GM21825 (cell line): ENCODE measurements around the gene STK39.
"Not testable (repeated sequence)": the region's sequence is repeated elsewhere in the genome, so short reads cannot be mapped to it uniquely, and the experiment has no call there.

Experiments
- ATAC-seq: cut with Tn5 transposase; IDR thresholded peaks from one replicate; pipeline ENCODE4 v1.9.1; 2021; ENCODE audit warnings: mild to moderate bottlenecking, moderate library complexity; ENCODE audit not compliant: unreplicated experiment

STK39 gene

GRCh38 chr2:168140892-168141291, 106.5 kb downstream of the STK39 start:
- ATAC-seq: no peak

GRCh38 chr2:168139852-168140251, 107.5 kb downstream of the STK39 start:
- ATAC-seq: no peak

- ATAC-seq: no peak
Measured at GRCh38 chr2:168138901-168139300, 108.5 kb downstream of the STK39 start.

- ATAC-seq: no peak
Measured at GRCh38 chr2:168138374-168138773, 109.0 kb downstream of the STK39 start.

GRCh38 chr2:168137510-168138180, 109.8 kb downstream of the STK39 start:
- no peak for ATAC-seq

- no peak for ATAC-seq
Measured at GRCh38 chr2:168136392-168136977, 110.9 kb downstream of the STK39 start.

- no peak for ATAC-seq
Measured at GRCh38 chr2:168135630-168136029, 111.8 kb downstream of the STK39 start.

- ATAC-seq: no peak
Measured at GRCh38 chr2:168135121-168135520, 112.3 kb downstream of the STK39 start.

GRCh38 chr2:168134485-168134884, 112.9 kb downstream of the STK39 start:
- no peak for ATAC-seq

GRCh38 chr2:168132389-168132788, 115.0 kb downstream of the STK39 start:
- no peak for ATAC-seq

- ATAC-seq: no peak
Measured at GRCh38 chr2:168130346-168130745, 117.0 kb downstream of the STK39 start.

- ATAC-seq: no peak
Measured at GRCh38 chr2:168127371-168127770, 120.0 kb downstream of the STK39 start.

GRCh38 chr2:168122210-168122609, 125.2 kb downstream of the STK39 start:
- not testable (repeated sequence) for ATAC-seq

- no peak for ATAC-seq
Measured at GRCh38 chr2:168120730-168121129, 126.7 kb downstream of the STK39 start.

GRCh38 chr2:168120310-168120709, 127.1 kb downstream of the STK39 start:
- no peak for ATAC-seq

- ATAC-seq: no peak
Measured at GRCh38 chr2:168119515-168120141, 127.8 kb downstream of the STK39 start.

GRCh38 chr2:168118733-168119514, 128.5 kb downstream of the STK39 start:
- no peak for ATAC-seq

GRCh38 chr2:168116448-168116847, 130.9 kb downstream of the STK39 start:
- no peak for ATAC-seq

- no peak for ATAC-seq
Measured at GRCh38 chr2:168114619-168115018, 132.8 kb downstream of the STK39 start.

GRCh38 chr2:168114040-168114439, 133.4 kb downstream of the STK39 start:
- ATAC-seq: no peak

- ATAC-seq: no peak
Measured at GRCh38 chr2:168107322-168107721, 140.1 kb downstream of the STK39 start.
